Stimulated activated CD8-positive, alpha-beta memory T cell treated with anti-CD3 and anti-CD28 coated beads, Interleukin-7, amount 100 ng/mL, for 4 hours (primary cell): ENCODE measurements around the gene YTHDF2.

ENCODE experiments used
- DNase-seq, 2 donors: peaks; one replicate each; pipeline ENCODE4 v3.0.0-alpha.2; 2020; ENCODE audit warnings: low read depth in 2 of 2

YTHDF2 gene

GRCh38 chr1:28801461-28801860 is 64.7 kb downstream of the YTHDF2 start:
- DNase-seq, result no peak

GRCh38 chr1:28803051-28803450 is 66.3 kb downstream of the YTHDF2 start:
- no peak for DNase-seq

- no peak for DNase-seq
Observed at GRCh38 chr1:28803662-28804061, 66.9 kb downstream of the YTHDF2 start.

- no peak for DNase-seq
Observed at GRCh38 chr1:28804071-28804470, 67.3 kb downstream of the YTHDF2 start.

GRCh38 chr1:28807046-28807445 is 70.3 kb downstream of the YTHDF2 start:
- no peak for DNase-seq

- DNase-seq, result no peak
Observed at GRCh38 chr1:28807986-28808385, 71.2 kb downstream of the YTHDF2 start.

- DNase-seq, result no peak
Observed at GRCh38 chr1:28811369-28811765, 74.6 kb downstream of the YTHDF2 start.

- DNase-seq, result no peak
Observed at GRCh38 chr1:28811766-28812668, 75.3 kb downstream of the YTHDF2 start, which contains the start of gene OPRD1. OPRD1 (plus strand) TSS chr1:28812170; CDS start chr1:28812384, 214 bp downstream.

- no peak for DNase-seq
Observed at GRCh38 chr1:28812669-28813468, 76.1 kb downstream of the YTHDF2 start.

GRCh38 chr1:28813931-28814465 is 77.3 kb downstream of the YTHDF2 start:
- DNase-seq, result no peak

- no peak for DNase-seq
Observed at GRCh38 chr1:28815533-28816185, 78.9 kb downstream of the YTHDF2 start.

- no peak for DNase-seq
Observed at GRCh38 chr1:28817133-28817532, 80.4 kb downstream of the YTHDF2 start.

GRCh38 chr1:28819020-28819419 is 82.3 kb downstream of the YTHDF2 start:
- DNase-seq, result no peak
